GM21737 (cell line): Measurements from ENCODE around the gene TRIM59.

Experiments used
- ATAC-seq: cut with Tn5 transposase; IDR thresholded peaks from one replicate; pipeline ENCODE4 v1.9.1; 2021; ENCODE audit warnings: mild to moderate bottlenecking, moderate library complexity; ENCODE audit not compliant: unreplicated experiment

The TRIM59 gene

GRCh38 chr3:160449636-160450598 lies at the start of gene TRIM59:
Gene TRIM59, minus strand, starts transcription at chr3:160449786. Its CDS starts 10,603 bp downstream, at chr3:160439183.
- ATAC-seq: peak; percentile 97

- no peak for ATAC-seq
These were observed 48.6 kb upstream of the TRIM59 start for GRCh38 chr3:160498202-160498601.

- ATAC-seq: no peak
These were observed 40.6 kb upstream of the TRIM59 start for GRCh38 chr3:160490166-160490565.

GRCh38 chr3:160486459-160486869 lies 36.9 kb upstream of the TRIM59 start:
- no peak for ATAC-seq

- no peak for ATAC-seq
These were observed 33.2 kb upstream of the TRIM59 start for GRCh38 chr3:160482796-160483195.

- no peak for ATAC-seq
These were observed 32.3 kb upstream of the TRIM59 start for GRCh38 chr3:160481856-160482255.

- no peak for ATAC-seq
These were observed 31.3 kb upstream of the TRIM59 start for GRCh38 chr3:160480931-160481330.

- ATAC-seq: no peak
These were observed 29.8 kb upstream of the TRIM59 start for GRCh38 chr3:160479376-160479775.

- no peak for ATAC-seq
These were observed 28.8 kb upstream of the TRIM59 start for GRCh38 chr3:160478338-160478737.

GRCh38 chr3:160477750-160478149 lies 28.2 kb upstream of the TRIM59 start:
- ATAC-seq: no peak

GRCh38 chr3:160475884-160476283 lies 26.3 kb upstream of the TRIM59 start:
- no peak for ATAC-seq

GRCh38 chr3:160475153-160475552 lies 25.6 kb upstream of the TRIM59 start:
- ATAC-seq: no peak

GRCh38 chr3:160474416-160474838 lies 24.8 kb upstream of the TRIM59 start:
- ATAC-seq: no peak

GRCh38 chr3:160473978-160474377 lies 24.4 kb upstream of the TRIM59 start:
- ATAC-seq: no peak

- ATAC-seq: no peak
These were observed 23.6 kb upstream of the TRIM59 start for GRCh38 chr3:160473221-160473620.

GRCh38 chr3:160472344-160472743 lies 22.8 kb upstream of the TRIM59 start:
- no peak for ATAC-seq

- ATAC-seq: no peak
These were observed 22.3 kb upstream of the TRIM59 start for GRCh38 chr3:160471892-160472291.

- ATAC-seq: no peak
These were observed 20.6 kb upstream of the TRIM59 start for GRCh38 chr3:160470181-160470580.

- no peak for ATAC-seq
These were observed 15.4 kb upstream of the TRIM59 start for GRCh38 chr3:160464971-160465370.

GRCh38 chr3:160464321-160464720 lies 14.7 kb upstream of the TRIM59 start:
- ATAC-seq: no peak

- no peak for ATAC-seq
These were observed 10.4 kb upstream of the TRIM59 start for GRCh38 chr3:160460033-160460432.

GRCh38 chr3:160459450-160459970 lies 9.9 kb upstream of the TRIM59 start:
- ATAC-seq: no peak
